HCT116 (cell line): ENCODE measurements around the gene PRR5L.

ENCODE experiments used
- ATF3 ChIP-seq: IDR thresholded peaks from 2 replicates; pipeline ENCODE4 v1.6.1; 2012
- CTCF ChIP-seq, 3 experiments: fragments of 200-600 bp in 1 of 3; sonication (generic) in 1 of 3; IDR thresholded peaks in 2 of 3; conservative IDR thresholded peaks in 1 of 3; 2 replicates each; pipeline ENCODE4 v1.5.1; 2012 to 2017; ENCODE audit warnings: low read depth in 2 of 3, low read length in 2 of 3, antibody characterized with exemption in 1 of 3, borderline replicate concordance in 1 of 3, control low read depth in 1 of 3, mild to moderate bottlenecking in 1 of 3, mixed read lengths in 1 of 3, mixed run types in 1 of 3, moderate library complexity in 1 of 3; ENCODE audit not compliant: insufficient read depth in 1 of 3
- EGR1 ChIP-seq: IDR thresholded peaks from 2 replicates; pipeline ENCODE4 v1.6.1; 2012; ENCODE audit warnings: low read depth
- EZH2 ChIP-seq: fragments of 200-600 bp; sonication (generic); IDR thresholded peaks from 2 replicates; pipeline ENCODE4 v1.6.1; 2017; ENCODE audit warnings: antibody characterized with exemption, mixed run types
- EZH2phosphoT487 ChIP-seq: fragments of 200-600 bp; IDR thresholded peaks from 2 replicates; pipeline ENCODE4 v1.6.1; 2018; ENCODE audit warnings: antibody characterized with exemption, borderline replicate concordance
- MAX ChIP-seq: IDR thresholded peaks from 2 replicates; pipeline ENCODE4 v1.6.1; 2012
- POLR2A ChIP-seq: IDR thresholded peaks from 2 replicates; pipeline ENCODE4 v1.7.0; 2011; ENCODE audit warnings: borderline replicate concordance; ENCODE audit not compliant: insufficient read depth, insufficient read length; ENCODE audit errors: extremely low read depth
- RAD21 ChIP-seq: IDR thresholded peaks from 2 replicates; pipeline ENCODE4 v1.6.1; 2012; ENCODE audit warnings: low read depth, mild to moderate bottlenecking
- REST ChIP-seq: IDR thresholded peaks from 2 replicates; pipeline ENCODE4 v1.6.1; 2012; ENCODE audit warnings: low read depth
- SIN3A ChIP-seq: IDR thresholded peaks from 2 replicates; pipeline ENCODE4 v1.6.1; 2012; ENCODE audit warnings: low read depth
- SP1 ChIP-seq: IDR thresholded peaks from 2 replicates; pipeline ENCODE4 v1.6.1; 2012; ENCODE audit warnings: low read depth
- TCF7L2 ChIP-seq: IDR thresholded peaks from 2 replicates; pipeline ENCODE4 v1.7.0; 2011; ENCODE audit warnings: borderline replicate concordance, inconsistent platforms; ENCODE audit not compliant: insufficient read depth, insufficient read length; ENCODE audit errors: extremely low read depth
- ZFX ChIP-seq: fragments of 450-650 bp; IDR thresholded peaks from 2 replicates; pipeline ENCODE4 v1.6.1; 2017

GRCh38 chr11:36392196-36392595, 96.1 kb downstream of the PRR5L start:
- no peak for TF ChIP-seq SP1
- TF ChIP-seq CTCF (IDR thresholded peaks at IDR 0.05 in 2 of 3, conservative IDR thresholded peaks at IDR 0.05 in 1 of 3; ENCODE audit: borderline replicate concordance in 1 of 3, insufficient read depth in 1 of 3, low read depth in 2 of 3, low read length in 2 of 3), result no peak
- TF ChIP-seq MAX, result no peak
- TF ChIP-seq POLR2A, result no peak
- no peak for TF ChIP-seq EGR1
- TF ChIP-seq TCF7L2, result no peak
- TF ChIP-seq EZH2phosphoT487, result no peak
- TF ChIP-seq REST, result no peak
- no peak for TF ChIP-seq ZFX
- TF ChIP-seq RAD21, result no peak
- no peak for TF ChIP-seq ATF3
- TF ChIP-seq EZH2, result no peak
- TF ChIP-seq SIN3A, result no peak
